SW480 (cell line): ENCODE data around the gene THUMPD1.
"Not testable (repeated sequence)": the region's sequence is repeated elsewhere in the genome, so short reads cannot be mapped to it uniquely, and the experiment has no call there.

Source experiments
- DNase-seq: peaks from one replicate; pipeline ENCODE4 v3.0.0-alpha.2; 2016; ENCODE audit warnings: low spot score

THUMPD1 gene, protein sequence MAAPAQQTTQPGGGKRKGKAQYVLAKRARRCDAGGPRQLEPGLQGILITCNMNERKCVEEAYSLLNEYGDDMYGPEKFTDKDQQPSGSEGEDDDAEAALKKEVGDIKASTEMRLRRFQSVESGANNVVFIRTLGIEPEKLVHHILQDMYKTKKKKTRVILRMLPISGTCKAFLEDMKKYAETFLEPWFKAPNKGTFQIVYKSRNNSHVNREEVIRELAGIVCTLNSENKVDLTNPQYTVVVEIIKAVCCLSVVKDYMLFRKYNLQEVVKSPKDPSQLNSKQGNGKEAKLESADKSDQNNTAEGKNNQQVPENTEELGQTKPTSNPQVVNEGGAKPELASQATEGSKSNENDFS

DNA sequence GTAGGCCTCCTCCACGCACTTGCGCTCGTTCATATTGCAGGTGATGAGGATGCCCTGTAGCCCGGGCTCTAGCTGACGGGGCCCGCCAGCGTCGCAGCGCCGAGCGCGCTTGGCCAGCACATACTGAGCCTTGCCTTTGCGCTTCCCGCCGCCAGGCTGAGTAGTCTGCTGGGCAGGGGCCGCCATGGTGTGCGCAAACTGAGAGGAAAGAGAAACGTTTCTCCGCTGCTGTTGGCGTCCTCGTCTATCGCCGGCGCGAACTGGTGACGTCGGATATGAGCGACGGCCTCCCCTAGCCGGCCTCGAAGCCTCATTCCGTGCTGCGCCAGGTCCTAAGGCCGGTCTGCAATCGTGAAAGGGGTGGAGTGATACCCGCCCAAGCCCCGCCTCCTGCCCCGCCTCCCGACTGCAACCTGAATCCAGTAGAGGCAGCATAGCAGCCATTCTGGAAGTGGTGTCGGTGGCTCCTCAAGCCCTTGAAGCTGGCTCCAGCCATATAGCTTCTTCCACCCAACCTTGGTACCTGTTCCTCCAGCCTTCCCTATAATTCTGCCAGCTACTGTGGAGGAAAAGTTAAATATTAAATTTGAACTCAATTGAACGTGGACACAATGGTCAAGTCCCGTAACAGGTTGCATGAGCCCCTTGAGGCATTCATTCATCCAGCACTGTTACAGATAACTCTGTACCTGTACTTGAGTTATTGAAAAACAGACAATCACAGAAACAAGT lies at the start of gene THUMPD1:
THUMPD1 (minus strand) TSS at position 265 of the 732 bp plus-strand sequence; CDS start at position 186, 79 bp downstream.
- peak; percentile 91 for DNase-seq

DNA sequence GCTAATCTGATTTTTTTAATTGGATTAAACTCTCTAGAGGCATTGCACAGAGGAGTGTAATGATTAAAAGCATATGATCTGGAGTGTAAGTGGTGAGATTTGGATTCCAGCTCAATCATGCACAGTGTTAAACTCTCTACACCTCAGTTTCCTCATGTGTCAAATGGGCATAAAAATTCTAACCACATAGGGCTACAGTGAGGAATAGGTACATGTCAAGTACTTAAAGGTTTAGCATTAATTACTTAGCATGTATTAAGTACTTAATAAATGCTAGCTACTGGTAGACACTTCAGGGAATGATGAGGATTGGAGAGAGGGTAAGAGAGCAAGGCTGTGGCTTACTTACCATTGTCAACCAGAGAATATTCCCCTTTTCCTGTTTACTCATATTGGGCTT lies 47.5 kb upstream of the THUMPD1 start:
- DNase-seq, result no peak

DNA sequence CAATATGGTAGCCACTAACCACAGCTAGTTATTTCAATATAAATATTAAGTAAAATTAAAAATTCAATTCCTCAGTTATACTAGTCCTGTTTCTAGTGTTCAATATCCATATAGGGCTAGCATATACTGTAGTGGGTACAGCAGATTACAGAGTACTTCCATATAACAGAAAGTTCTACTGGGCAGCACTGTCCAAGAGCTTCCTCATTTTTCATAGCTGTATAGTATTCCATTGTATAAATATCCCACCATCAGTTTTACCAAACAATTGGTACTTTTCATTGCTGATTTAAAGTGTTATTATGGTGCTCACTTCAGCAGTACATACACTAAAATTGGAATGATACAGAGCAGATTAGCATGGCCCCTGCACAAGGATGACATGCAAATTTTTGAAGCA lies 42.6 kb upstream of the THUMPD1 start:
- no peak for DNase-seq

DNA sequence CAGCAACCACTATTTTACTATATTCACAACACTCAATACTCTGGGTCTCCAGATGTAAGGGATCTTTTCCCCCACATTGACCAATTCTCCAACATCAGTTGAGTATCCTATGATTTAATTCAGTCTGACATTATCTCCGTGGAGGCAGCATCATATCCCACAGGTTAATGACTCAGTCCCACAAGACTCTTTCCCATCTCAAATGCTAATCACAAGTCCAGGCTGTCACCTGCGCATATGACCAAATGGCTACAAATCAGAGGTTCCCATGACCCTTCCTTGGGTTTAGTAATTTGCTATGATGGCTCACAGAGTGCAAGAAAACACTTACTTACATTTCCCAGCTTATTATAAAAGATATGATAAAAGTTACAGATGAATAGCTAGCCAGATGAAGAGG lies 40.9 kb upstream of the THUMPD1 start:
- DNase-seq, result no peak

DNA sequence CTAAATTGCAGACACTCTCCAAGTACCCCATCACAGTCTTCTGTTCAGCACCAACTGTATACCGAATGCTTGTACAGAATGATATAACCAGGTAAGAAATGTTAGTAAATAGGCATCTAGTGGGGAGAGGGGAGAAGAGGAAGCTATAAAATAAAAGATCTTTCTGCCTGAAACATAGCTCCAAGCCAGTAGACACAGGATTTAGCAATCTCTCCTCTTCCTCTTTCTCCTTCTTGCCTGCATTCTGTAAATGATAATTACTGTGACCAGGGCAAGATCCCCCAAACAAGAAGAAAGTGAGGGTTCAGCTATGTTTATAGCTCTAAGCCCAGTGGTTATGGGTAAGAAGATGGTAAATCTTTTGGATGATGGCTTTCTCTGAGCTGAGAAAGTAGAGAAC lies 40.1 kb upstream of the THUMPD1 start:
- no peak for DNase-seq

DNA sequence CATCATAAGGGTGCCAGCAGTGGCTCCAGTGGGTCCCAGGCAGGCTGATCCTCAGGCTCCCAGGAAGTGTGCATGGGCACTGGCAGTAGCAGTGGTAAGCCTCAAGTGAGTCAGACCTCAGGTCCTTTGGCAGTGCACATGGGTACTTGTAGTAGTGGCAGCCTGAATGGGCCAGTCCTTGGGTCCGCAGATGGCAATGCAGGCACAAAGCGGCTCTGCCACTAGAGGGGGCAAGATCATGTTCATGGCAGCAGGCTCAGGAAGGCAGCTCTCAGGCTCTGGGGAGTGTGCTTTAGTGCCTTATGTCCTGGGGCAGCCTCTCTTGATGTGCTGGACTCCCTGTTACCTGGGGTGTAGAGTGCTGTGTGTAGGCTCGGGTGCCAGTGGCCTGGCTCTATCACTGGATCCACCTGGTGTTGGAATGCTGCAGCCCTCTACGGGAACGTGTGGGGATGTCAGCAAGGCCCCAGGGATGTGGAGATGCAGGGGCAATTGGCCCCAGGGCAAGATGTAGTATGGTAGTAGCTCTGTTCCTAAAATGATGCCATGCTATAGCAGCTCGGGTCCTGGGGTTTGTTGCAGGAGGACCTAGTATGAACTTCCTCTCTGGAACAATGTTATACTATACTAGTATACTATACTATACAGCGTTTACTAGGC lies 33.2 kb upstream of the THUMPD1 start:
- peak; percentile 69 for DNase-seq

DNA sequence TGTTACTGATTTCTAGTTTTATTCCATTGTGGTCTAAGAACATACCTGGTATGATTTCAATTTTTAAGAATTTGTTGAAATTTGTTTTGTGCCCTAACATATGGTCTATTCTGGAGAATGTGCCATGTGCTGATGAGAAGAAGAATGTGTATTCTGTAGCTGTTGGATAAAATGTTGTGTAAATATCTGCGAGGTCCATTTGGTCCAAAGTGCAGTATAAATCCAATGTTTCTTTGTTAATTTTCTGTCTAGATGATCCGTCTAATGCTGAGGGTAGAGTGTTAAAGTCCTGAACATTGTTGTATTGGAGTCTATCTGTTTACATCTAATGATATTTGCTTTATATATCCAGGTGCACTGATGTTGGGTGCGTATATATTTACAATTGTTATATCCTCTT lies 32.1 kb upstream of the THUMPD1 start:
- no peak for DNase-seq

DNA sequence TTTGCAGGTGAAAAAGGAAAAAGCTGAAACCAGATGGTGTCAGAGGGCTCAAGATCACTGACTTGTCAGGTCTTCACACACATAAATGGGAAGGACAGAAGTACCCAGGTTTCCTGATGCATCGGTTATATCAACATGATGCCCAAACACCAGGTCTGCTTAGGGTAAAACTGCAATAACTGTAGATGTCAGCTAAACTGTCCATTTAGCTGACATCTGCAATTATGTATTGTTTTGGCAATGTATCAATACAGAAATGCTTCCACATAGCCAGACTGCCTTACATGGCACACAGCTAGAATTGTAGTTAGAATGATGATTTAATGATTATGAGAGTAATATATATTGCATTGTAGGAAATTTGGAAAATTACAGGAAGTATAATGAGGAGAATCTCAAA lies 27.2 kb upstream of the THUMPD1 start:
- DNase-seq, result no peak

DNA sequence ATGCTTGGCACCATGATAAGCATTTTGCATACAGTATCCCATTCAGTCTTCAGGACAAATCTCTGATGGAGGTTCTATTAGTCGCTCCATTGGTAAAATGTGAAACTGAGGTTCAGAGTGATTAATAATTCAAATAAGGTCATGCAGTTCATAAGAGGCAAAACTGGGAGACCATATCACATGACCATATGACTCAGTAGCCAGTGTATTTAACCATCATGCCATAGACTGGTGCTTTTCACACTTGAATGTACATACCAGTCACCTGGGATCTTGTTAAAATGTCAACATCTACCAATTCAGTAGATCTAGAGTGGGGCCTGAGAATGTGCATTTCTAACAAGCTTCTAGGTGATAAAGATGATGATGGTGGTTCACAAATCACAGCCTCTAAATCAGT lies 26.5 kb upstream of the THUMPD1 start:
- no peak for DNase-seq

DNA sequence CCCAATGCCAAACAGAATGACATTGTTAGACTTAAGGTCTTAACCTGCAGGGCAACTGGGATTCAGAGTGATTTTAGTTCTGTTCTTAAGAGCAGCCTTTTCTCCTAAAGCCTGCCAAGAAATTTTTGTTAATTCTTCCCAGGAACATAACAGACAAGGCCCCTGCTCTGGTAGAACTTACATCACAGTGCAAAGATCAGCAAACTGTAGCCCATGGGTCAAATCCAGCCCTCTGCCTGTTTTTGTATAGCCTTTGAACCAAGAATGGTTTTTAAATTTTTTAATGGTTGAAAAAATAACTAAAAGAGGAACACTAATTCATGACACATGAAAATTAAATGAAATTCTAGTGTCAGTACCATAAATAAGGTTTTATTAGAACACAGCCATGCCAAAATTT lies 26.0 kb upstream of the THUMPD1 start:
- DNase-seq, result no peak

DNA sequence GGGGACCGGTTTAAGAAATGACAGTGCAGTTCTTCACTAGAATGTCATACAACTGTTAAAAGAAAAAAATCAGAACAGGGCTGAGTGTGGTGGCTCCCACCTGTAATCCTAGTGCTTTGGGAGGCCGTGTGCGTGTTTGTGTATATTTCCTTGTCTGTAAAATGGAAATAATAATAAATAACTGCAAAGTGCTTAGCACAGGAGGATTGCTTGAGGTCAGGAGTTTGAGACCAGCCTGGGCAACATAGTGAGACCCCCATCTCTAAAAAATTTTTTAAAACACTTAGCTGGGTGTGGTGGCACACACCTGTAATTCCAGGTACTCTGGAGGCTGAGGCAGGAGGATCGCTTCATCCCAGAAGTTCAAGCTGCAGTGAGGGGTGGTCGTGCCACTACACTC lies 24.7 kb upstream of the THUMPD1 start:
- DNase-seq, result no peak

DNA sequence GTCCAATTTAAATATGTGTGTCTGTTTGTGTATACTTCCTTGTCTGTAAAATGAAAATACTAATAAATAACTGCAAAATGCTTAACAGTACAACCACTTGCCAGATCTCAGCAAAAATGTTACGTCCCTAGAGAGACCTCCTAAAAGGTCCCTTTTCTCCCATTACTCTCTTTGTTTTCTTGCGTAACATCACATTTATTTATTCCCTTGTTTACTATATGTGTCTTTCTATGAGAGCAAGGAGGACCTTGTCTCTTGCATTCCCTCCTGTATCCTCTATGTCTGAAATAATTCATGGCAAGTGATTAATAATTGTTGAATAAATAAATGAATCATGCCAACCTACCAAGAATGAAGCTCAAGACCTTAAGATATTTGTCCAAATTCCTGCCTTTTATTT lies 24.1 kb upstream of the THUMPD1 start:
- no peak for DNase-seq

DNA sequence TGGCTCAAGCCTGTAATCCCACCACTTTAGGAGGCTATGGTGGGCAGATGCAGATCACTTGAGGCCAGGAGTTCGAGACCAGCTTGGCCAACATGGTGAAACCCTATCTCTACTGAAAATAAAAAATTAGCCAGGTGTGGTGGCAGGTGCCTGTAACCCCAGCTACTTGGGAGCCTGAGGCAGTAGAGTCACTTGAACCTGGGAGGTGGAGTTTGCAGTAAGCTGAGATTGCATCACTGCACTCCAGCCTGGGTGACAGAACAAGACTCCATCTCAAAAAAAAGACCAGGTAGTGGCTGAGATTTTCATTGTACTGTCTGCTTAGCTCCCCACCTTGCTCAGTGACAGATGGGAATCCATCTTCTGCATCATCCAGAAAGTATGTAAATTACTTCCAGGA lies 22.8 kb upstream of the THUMPD1 start:
- not testable (repeated sequence) for DNase-seq

DNA sequence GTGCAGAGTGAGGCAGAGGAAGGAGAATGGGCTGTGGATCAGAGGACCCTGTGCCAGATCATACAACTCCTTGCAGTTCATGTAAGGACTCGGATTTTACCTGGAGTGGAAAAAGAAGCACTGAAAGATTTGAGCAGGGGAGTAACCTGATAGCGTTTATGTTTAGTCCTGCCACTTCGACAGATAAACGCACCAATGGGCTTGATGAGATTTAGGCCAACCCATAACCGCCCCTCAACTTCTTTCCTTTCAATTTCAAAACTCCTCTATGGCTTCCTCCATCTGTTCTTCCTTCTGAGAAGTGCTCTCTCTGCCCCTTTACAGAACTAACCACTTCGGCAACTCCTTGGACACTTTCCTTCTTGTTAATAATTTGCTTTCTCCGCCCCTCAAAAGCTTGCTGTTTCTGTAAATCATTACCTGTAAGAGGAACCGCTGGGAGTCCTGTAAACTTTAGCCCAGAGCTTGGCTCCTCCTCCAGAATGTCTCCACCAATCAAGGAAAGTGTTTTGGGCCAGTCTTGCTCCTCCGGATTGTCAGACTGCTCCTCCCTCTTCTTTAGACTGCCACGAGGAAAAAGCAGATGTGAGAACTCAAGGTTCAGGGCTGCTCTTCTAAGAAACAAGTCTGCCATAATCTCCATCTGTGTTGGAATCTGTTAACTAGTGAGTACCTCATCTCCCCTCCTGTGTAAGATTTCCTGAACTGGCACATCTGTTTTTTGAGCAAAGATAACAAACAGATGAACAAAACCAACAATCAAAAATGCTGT lies 22.0 kb upstream of the THUMPD1 start, which contains the start of gene ACSM3:
ACSM3 (plus strand) TSS at position 554 of the 772 bp plus-strand sequence. CDS start 6,021 bp downstream, outside the sequence.
- peak; percentile 59 for DNase-seq

DNA sequence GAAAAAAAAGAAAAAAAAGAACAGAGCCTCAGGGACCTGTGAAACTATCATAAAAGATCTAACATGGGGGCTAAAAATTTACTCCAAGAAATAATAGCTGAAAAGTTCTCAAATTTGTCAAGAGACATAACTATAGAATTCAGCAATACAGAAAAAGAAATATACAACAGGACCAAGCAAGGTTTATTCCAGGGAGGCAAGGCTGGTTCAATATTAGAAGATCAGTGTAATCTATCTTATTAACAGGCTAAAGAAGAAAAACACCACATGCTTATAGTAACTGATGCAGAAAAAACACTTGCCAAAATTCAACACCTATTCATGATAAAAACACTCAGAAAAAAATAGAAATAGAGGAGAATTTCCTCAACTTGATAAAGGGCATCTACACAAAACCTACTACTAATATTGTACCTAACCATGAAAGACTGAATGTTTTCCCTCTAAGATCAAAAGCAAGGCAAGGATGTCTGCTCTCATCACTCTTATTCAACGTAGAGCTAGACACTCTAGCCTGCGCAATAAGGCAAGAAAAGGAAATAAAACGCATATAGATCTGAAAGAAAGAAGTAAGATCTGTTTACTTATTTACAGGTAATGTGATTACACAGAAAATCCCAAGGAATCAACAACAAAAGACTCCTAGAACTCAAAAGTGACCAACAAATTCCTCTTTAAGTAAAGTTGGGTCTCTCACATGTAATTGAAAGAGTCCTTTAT lies 20.9 kb upstream of the THUMPD1 start:
- no peak for DNase-seq

DNA sequence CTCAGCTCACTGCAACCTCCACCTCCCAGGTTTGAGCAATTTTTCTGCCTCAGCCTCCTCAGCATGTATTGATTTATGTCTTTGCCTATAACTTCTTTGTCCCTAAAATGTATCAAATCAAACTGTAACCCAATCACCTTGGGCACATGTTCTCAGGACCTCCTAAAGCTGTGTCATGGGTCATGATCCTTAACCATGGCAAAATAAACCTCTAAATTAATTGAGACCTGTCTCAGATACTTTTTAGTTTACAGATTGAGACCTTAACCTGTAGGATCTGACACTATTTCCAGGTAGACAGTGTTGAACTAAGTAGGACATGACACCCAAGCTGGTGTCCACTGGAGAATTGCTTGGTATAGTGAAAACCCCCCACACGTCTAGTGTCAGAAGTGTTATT lies 19.6 kb upstream of the THUMPD1 start:
- DNase-seq, result no peak

DNA sequence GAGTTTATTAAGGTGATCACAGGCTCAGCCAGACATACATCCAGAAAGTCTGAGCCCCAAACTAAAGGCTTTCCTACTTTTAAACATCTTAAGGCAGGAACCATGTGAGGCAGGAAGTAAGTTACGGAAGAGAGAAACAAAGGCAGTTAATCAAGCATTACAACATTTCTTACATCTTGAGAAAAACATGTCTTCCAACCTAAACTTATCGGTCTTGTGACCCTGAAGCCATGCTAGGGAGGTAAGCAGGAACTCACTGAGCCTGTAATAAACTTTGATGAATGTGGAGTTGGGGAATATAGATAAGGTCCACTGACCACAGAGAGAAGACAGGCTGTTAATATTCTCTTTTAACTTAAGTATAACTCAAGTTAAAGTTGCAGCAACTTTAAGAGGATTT lies 18.7 kb upstream of the THUMPD1 start:
- no peak for DNase-seq

DNA sequence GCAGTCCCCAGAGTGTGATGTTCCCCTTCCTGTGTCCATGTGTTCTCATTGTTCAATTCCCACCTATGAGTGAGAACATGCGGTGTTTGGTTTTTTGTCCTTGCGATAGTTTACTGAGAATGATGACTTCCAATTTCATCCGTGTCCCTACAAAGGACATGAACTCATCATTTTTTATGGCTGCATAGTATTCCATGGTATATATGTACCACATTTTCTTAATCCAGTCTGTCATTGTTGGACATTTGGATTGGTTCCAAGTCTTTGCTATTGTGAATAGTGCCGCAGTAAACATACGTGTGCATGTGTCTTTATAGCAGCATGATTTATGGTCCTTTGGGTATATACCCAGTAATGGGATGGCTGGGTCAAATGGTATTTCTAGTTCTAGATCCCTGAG lies 14.2 kb upstream of the THUMPD1 start:
- not testable (repeated sequence) for DNase-seq

DNA sequence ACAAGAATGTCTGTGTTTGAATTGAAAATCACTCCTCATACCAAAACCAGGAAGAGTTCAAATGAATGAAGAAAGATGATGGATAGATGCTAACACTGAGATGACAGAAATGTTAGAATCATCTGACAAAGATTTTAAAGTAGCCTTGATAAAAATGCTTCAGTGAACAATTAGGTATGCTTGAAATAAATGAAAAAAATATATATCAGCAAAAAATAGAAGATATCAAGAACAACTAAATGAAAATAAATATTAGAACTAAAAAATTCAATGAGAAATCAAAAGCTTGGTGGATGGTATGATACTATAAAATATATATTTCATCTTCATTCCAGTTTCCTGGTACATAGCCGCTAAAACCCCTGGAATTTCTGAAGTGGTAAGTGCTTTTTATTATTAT lies 13.6 kb upstream of the THUMPD1 start:
- DNase-seq, result no peak

DNA sequence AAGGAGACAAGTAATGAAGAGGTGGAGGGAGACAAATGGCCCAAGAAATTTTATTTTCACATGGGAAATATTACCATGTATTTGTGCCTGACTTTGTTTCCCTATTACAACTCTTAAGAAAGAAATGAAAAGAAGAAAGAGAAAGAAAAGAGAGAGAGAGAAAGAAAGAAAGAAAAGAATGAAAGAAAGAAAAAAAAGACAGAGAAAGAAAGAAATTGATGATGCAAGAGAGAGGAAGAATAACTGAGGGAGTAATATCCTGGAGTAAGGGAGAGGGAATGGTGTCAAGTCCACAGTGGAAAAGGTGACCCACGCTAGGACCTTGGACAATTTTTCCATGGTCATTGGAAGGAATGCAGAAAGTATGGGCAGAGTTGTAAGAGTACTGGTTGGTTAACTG lies 12.1 kb upstream of the THUMPD1 start:
- no peak for DNase-seq

DNA sequence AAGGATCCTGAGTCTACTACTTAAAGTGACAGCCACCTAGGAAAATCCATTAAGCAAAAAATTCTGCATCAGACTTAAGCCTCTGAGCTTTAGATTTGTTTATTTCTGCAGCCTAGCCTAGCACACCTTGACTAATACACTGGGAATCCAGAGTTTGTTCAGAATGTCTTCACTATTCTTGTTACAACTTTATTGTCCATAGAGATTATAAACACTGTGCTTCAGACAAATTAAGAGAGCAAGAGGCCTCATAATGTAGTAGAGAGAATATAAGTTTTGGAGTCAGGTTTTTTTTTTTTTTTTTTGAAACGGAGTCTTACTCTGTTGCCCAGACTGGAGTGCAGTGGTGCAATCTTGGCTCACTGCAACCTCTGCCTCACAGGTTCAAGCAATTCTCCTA lies 8.9 kb upstream of the THUMPD1 start:
- DNase-seq, result no peak

DNA sequence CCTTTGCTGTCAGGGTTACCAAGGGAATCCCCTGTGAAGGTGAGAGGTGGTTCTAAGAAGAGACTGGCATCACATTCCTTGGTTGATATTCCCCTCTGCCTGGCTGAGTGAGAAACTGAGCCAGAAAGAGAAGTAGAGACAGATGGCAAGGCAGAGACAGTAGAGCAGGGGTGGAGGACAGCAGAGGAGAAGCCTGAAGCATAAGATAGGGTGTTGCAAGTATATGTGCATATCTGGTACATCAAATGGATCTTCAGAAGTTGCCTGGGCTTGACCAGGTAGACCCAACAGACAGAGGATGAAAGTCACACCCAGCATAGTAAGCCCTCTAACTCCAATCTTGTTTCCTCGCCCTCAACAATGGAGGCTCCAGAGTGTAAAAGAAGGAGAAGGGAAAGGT lies 7.9 kb upstream of the THUMPD1 start:
- no peak for DNase-seq
